Measurements from ENCODE around the gene RTKN.
A peak's percentile ranks its signal among the peaks of the same experiment; 100 is the strongest.

RTKN gene

DNA sequence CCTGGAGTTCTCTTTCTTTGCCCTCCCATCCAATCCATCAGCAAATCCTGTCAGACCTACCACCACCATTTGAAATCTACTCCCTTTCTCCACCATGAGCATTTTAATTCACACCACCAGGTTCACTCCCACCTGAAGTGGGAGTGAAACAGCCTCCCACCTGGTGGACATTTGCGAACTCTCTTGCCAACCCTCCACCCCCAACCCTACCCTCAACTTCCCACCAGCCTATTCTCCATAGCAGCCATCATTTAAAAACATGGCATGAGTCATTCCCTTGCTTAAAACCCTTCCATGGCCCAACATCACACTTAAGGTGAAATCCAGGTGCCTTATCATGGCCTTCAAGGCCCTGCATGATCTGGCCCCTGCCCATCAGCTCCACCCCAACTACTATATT is 3.5 kb downstream of the RTKN start:
- no peak for DNase-seq

DNA sequence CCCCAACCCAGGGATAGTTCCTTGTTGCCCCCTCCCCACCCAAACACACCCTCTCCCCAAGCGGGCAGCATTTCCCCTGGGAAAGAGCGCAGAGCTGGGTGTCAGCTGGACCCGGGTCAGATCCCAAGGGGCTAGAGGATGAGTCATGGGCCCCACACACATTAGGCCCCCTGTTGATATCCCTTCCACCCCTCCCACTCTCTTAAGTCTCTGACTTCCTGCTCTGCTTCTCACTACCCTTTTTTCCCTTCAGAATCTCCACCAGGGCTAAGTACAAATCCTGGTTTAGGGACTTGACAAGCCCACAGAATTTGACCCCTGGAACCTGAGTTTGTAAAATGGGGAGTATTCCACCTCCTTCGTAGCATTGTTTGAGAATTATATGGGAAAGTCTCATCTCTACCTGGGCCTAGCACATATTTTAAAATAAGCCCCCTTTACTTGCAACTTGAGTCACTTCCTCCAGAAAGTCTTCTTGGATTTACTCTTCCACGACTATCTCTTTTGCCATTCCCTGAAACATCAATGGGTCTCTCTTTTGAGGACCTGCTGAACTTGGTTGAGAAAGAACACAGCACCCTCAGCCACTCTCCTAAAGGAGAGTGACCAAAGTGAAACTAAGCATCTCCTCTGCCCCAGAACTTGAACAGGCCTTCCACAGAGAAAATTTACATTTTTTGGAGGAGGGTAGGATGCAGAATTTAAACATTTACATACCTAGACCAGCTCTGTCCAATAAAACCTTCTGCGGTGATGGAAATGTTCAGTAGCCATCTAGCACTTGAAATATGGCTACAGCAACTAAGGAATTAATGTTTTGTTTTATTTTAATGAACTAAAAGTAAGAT is 4.7 kb downstream of the RTKN start:
- DNase-seq, result no peak

DNA sequence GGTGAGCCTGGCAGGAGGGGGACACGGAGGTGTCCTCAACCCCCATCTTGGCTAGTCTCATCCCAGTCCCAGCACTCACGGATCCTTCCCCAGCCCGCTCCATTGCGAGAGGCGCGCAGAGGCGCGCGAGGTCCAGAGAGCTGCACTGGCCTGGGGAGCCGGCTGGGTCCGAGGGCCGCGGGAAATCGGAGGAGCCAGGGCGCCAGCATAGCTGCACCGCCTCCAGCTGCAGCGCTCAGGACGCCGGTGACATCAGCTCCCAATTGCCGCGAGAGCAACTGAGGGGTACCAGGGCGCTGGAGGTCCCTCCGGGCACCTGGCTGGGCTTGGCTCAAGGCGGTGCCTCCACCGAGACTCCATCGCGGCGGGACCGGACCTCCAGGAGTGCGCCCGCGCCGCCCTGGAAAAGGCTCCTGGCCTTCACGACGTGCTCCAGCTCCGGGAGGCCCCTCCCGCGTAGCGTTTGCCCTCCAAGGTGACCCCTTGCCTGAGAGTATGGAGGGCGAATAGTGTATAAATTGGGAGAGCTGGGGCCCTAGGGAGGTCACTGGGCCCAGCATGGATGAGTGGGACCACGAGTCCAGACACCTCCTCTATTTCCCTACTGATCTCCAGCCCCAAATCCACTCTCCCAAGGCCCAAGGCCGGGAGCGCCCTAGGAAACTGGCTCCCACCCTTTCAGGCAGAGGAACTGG is 5.5 kb downstream of the RTKN start:
- DNase-seq, result no peak

DNA sequence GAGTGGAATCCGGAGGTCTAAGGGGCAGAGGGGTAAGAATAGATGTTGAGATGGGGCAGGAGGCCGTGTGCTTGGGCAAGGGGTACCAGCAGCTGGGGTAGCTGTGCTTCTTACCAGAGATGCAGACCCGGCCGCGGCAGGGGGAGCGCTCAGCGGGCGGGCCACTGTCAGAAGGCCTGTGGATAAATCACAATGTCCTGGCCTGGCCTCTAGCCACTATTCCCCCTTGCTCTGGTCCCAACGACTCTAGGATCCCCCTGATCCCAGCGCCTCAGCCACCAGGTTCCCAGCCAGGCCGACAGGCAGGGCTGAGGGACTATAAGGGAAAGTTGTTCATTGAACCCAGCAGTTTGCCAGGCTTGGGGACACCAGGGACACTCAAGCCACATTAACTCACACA is 11.2 kb downstream of the RTKN start:
- no peak for DNase-seq

DNA sequence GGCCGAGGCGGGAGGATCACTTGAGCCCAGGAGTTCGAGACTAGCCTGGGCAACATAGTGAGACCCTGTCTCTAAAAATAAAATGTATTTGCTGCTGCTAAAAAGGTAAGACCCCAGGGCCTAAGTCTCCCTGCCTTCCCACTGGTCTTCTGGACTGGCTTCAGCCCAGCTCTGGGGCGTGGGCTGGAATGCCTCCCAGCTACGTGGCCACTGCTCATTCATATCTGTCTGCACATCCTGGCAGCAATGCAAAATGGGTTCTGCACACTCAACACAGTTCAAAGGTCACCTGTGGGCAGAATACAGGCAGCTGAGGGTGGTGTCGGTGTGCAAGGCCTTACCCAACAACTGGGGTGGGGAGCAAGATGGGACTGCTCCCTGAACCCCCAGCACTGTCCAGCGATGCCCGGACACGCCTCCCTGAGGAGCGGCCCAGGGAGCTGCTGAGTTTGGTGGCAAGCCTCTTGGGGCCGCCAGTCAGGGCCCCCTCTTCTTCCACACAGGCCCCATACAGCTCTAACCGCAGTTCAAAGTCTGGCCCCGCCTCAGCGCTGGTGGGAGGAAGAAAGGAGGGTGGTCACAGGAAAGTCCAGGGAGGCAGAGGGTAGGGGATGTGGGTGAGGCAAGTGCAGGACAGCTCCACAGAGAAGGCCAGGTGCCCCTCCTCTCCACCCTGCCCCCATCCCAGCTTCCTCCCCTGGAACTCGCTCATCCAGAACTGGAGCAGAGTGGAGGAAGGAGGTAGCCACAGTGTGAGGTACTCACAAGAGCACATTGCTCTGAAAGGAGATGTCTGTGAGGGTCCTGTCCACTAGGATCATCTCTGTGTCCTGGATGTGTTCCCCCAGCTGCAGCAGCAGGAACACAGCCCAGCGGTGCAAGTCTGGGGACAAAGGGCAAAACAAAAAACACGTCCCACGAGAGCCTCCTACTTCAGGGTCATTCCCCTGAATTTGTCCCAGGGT is 12.0 kb downstream of the RTKN start:
- DNase-seq, result no peak

DNA sequence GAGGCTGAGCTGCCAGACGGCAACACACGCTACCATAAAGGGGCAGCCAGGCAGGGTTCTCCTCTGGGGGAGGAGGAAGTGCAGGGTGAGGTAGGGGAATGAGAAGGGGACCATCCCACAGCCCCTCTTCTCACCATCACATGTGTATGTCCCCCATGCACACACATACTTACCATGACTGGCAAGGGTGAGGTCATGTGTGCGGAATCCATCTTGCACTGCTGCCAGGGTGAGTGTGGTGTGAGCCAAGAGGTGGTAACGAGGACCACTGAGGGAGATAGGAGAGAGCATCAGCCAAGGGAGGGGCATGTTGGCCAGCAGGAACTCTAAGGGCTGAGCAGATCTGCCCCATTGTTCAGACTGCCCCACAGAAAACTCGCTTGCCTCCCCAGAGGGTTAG is 13.1 kb downstream of the RTKN start:
- DNase-seq, result no peak

DNA sequence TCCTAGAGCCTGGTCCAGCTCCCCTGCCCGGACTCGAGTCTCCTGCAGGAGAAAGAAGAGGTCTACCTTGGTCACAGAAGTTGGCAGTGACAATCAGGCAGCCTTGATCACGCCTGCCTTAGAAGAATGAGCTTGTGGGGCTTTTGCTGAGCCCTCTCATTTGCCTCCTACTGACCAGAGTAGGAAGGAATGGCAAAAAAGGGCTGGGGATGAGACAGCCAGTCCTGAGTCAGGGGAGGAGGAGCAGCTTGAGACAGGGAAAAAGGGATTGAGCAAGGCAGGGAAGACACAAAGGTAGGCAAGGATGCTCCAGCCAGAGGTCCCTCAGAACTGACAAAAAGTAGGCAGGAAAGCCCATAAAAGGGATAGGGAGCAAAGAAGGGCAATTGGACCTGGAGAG is 14.2 kb downstream of the RTKN start:
- no peak for DNase-seq

DNA sequence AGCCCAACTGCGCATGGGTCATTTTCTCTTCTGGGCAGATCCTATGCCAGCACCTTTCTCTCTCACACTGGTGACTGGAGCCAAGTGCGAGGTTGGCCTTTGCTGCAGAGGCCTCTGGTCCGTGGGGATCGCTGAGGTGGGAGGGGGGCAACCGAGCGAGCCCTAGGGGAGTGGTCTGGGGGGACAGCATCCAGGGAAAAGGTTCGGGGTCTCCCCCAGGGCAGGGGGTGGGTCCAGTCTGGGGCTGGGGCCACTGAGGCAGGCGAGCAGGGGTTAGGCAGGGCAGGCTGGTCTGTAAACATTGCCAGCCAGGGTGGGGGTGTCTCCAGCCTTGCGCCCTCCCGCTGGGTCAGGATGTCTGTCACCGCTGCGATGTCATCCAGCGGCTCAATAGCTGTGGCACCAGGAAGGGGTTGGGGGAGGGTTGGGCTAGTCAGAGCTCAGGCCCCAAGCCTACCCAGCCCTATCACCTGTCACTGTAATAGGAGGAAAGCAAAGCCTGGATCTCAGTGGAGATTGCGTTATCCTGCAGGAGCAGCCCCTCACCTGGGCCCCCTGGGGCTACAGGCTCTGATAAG is 15.5 kb downstream of the RTKN start:
- DNase-seq, result peak; percentile 27

DNA sequence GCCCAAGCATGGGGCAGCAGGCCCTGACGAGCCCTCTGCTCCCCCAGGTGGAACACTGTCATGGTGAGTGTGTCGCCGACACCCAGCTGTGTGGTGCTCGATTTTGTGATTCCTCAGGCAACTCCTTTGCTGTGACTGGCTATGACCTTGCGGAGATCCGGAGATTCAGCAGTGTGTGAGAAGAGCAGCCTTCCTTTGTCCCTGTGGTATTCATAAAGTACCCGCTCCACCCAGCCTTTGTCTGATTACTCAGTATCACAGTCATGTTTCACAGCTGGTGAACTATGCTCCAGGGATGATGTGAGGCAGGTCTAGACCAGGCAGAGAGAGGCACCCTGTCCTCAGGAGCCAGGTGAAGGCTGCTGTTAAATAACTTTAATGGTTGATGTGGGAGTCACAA is 16.2 kb downstream of the RTKN start:
- no peak for DNase-seq

DNA sequence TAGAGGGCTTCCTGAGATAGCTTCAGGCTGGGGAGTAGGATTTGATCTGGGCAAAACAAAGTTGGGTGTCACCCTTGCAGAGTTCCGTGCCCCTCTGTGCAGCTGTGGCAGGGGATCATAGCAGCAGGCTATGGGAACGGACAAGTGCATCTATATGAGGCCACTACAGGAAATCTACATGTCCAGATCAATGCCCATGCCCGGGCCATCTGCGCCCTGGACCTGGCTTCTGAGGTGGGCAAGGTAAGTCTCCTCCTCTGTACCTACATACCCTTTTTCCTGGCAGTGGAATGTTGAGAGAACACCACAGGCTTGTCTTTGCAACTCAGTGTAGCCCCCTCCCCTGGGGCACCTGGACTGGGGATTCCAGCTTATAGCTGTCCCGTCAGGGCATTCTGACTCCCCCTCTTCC is 16.7 kb downstream of the RTKN start:
- no peak for DNase-seq

DNA sequence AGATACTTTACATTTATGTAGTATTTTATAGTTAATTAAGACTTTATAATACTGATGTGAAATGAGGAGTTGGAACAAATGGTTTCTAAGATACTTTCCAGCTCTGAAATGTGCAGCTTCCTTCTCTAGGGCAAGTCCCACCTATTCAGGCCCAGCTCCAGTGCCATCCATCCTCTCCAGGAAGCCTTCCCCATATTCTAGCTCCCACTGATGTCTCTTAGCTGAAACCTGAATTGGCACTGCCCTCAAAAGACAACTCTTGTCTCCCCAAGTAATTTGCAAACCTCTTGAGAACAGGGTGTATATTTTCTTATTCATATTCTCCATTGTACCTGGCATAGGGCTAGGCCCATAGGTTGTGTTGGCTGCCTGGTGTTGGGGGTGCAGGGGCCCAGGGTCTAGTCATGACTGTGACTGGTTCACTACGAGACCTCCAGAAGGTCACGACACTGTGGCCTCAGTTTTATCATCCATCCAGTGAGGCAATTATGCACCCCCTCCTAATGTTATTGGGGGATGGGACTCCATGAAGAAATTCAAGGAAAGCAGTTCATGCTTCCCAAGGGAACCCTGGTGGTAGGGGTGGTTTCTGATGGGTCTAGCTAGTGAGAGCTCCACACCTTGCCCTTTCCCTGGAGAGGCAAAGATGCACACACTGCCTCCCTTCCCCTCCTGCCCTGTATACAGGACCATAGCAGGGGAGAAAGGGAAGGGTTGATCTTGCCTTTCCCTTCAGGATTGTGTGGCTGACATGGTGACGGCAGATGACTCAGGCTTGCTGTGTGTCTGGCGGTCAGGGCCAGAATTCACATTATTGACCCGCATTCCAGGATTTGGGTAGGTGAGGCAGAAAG is 17.4 kb downstream of the RTKN start:
- DNase-seq, result no peak

DNA sequence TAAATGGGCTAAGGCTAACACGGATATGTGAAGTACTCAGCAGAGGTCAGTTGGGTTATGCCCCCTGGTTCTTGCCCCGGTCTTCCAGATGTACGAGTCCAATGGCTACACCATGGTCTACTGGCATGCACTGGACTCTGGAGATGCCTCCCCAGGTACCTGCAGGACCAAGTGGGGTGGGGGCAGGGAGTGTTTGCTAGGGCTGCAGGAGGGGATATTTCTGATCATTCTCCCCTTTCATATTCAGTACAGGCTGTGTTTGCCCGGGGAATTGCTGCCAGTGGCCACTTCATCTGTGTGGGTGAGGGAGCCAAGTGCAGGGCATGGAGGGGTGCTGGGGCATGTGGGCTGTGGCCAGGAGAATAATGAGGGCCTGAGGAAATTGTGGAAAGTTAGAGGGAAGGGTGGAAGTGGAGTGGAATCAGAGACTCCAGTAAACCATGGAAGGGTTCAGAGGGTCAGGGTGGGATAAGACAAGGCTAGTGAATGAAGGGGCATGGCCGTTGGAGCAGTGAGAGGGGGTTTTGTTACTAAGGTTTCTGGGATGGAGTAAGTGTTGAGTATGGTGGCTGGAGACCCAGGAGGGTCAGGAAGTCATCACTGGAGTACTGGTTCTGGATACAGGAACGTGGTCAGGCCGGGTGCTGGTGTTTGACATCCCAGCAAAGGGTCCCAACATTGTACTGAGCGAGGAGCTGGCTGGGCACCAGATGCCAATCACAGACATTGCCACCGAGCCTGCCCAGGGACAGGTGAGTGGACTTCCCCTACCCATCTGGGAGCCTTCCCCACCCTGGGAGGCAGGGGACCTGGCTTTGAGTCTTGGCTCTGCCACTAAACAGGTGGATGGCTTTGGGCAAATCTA is 18.3 kb downstream of the RTKN start:
- DNase-seq, result no peak

DNA sequence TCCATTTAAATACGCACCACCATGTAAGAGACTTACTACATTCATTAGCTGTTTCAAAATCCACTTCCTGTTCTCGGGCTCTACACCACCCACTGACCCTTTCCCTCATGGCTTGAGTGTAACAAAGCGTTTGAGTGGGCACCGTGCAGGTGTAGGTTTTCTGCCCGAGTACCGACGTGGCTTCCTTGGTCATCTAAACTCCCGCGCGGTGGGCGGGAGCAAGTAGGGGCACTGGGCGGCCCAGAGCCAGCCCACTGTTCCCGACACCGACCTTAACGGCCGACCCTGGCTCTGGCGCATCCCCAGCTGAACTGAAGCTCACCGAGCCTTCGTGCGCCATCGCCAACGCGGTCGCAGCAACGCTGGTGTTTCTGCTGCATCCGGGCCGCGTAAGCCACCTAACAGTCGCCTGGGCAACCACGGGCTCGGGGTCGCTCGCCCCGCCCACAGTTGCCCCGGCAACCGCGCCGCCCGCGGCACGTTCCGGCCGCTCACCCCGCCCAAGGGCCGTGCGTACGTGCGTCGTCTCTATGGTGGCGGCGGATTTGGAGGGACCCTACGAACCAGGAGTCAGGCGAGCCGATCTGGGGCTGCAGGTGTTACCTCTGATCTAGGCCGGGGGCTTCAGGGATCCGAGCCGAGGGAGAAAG is 20.4 kb downstream of the RTKN start, which contains the start of the genes C2orf81 and WDR54:
Gene C2orf81 (minus strand): TSS at position 399 of the 650 bp plus-strand sequence. CDS start 59 bp downstream, at position 340.
Gene WDR54 (plus strand): TSS at position 510 of the 650 bp plus-strand sequence. CDS start 424 bp downstream, outside the sequence.
- peak; percentile 99 for DNase-seq

DNA sequence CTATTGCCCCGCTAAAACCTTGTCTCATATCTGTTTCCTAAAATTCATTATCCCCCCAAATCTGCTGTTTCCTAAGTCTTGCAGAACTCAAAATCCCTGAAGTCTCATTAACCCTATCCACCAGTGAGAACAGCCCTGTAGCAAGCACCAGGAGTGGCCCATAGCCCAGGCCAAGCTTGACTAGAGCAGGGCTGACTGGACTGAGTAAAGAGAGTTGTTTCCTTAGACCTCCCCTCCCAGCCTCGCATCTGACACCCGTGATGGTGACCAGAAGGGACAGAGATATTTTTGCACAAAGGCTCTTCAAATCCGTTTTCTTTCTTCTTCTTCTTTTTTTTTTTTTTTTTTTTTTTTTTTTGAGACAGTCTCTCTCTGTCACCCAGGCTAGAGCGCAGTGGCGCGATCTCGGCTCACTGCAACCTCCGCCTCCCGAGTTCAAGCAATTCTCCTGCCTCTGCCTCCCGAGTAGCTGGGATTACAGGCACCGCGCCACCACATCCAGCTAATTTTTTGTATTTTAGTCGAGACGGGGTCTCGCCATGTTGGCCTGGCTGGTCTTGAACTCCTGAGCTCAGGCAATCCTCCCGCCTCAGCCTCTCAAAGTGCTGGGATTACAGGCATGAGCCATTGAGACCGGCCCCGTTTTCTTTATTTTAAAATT is 21.2 kb downstream of the RTKN start:
- peak; percentile 53 for DNase-seq

DNA sequence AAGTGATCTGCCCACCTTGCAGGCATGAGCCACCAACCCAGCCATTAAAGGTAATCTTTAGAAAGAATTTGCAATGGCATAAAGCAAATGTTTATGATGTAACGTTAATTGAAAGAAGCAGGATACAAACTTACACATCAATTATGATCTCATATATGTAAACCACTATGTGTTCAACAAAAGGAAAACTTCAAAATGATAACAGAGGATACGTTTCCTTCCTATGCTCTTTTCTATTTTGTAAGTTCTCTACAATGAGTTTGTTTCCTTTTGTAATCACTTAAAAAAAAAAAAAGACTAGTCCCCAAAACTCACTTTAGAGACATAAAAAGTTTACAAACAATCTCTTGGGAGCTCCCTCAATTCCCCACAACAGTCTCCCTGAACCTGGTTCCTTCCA is 21.7 kb downstream of the RTKN start:
- no peak for DNase-seq

DNA sequence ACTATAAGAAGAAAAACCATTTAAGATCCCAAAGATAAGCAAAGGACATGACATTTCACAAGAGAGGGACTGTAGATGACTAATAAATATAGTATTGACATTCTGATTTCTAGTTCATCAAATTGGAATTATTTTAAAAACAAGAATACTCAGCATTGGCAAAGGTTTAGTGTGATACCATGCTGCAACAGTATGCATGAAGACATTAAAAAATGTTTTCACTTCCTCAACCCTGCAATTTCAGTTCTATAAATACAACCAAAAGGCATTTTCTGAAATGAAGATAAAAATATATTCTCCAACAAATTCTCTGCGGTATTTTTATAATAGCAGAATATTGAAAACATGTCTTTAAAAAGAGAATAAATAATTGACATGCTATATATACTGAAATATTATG is 22.4 kb downstream of the RTKN start:
- no peak for DNase-seq

DNA sequence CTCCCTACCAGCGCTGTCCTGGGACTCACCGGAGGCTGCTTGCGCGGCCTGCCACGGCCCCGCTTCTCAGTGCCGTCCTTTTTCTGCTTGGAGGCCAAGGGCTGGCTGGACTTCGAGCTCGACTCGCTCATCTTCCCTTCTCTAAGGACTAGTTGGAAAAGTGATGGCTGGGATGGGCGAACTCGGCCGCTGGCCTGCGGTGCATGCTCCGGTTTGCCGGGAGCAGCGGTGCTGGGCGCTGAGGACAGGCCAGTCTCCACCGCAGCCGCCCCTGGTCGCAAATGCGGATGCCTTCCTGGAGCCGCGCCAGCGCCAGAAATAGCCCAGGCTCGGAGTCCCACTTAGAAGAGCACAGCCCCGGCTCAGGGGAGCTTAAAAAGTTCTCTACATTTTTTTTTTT is 23.4 kb downstream of the RTKN start:
- DNase-seq, result no peak

DNA sequence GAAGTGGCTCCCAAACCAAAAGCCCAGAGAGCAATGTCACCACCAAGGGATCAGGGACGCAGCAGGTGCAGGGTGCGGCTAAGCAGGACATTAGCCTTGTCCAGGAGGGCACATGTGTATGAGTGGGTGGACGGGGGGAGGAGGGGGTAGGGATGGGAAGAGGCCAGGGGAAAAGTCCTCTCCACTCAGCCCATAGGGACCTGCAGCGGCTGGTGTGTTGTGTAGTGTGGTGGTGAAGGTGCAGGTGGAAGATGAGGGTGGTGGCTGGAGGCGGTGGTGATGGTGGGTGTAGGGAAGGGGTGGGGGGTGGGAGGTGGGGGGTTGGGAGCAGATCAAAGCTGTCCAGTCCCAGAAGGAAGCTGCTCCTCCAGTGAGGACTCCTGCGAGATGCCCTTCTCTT is 24.0 kb downstream of the RTKN start:
- no peak for DNase-seq

DNA sequence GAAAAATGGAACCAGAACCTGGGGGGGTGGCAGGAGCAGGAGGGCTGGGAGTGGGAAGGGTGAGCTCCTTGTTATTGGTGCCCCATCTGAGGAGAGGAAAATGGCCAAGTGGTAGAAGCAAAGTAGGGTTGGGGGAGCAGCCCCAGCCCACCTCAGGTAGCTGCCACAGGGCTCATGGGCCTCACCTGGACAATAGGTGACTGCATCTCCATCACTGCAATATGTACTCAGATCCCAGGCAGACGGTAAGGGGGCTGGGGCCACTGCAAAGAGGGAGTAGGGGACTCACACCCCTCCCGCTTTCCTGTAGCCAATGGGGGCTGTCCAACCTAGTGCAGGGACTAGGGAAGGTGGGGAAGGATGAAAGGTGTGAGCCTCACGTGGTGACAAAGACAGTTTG is 24.5 kb downstream of the RTKN start:
- DNase-seq, result no peak

DNA sequence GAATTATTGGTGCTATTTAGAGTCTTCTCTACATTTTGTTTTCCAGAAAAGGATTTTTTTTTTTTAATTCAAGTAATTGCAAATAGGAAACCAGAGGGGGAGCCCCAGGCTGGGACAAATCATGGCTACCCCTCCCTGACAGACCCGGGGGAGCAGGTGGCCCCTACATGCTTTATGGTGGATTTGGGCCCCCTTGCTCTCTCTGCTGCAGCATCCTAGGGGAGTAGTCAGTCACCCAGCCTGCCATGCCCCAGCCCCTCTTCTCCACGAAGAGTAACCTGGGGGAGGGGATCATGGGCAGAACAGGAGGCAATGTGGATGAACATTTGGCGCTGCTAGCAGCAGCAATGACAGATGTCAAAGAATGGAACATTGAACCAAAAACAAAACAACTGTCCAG is 25.0 kb downstream of the RTKN start:
- DNase-seq, result no peak
